CD4-positive, alpha-beta T cell (primary cell): ENCODE results near the gene CLEC2B. TPM values are rescaled to one million over a fixed set of nuclear protein-coding genes. Genes with fewer than 3 reads are reported as not detected.

ENCODE experiments used
- ATAC-seq: fragments of 200-7000 bp; cut with Tn5 transposase; one replicate; pipeline ENCODE4 v1.10.0; 2022; ENCODE audit warnings: mild to moderate bottlenecking; ENCODE audit not compliant: poor library complexity
- CTCF ChIA-PET: fragments of 350-600 bp; sonication (Branson Sonifier 250); formaldehyde crosslinking; loops from one replicate; lab custom pipeline; 2021; ENCODE audit warnings: antibody characterized with exemption, inconsistent platforms; lab: Charles Lee
- POLR2A ChIA-PET: fragments of 350-600 bp; sonication (Branson Sonifier 250); formaldehyde crosslinking; loops from one replicate; lab custom pipeline; 2021; ENCODE audit warnings: antibody characterized with exemption, inconsistent platforms; lab: Charles Lee
- DNase-seq, 14 experiments: peaks; one replicate each; pipeline ENCODE4 v3.0.0-alpha.2; 2013 to 2020; ENCODE audit warnings: mixed read lengths in 2 of 14
- H3K27ac ChIP-seq, 2 donors: one replicate each; pipeline versions ENCODE4 v1.5.1 to v1.7.0; 2013; ENCODE audit warnings: low read length in 2 of 2, low read depth in 1 of 2, mild to moderate bottlenecking in 1 of 2
- H3K27me3 ChIP-seq, 2 experiments: 1 replicate in 1 of 2; 2 replicates in 1 of 2; pipeline versions ENCODE4 v1.6.1 to v1.7.0; 2013; ENCODE audit warnings: low read length in 2 of 2, control low read depth in 1 of 2, mild to moderate bottlenecking in 1 of 2, moderate library complexity in 1 of 2; ENCODE audit not compliant: insufficient read depth in 2 of 2, control insufficient read depth in 1 of 2
- H3K36me3 ChIP-seq: one replicate; pipeline ENCODE4 v1.6.1; 2013; ENCODE audit warnings: low read length, control low read depth; ENCODE audit not compliant: insufficient read depth
- H3K4me1 ChIP-seq: one replicate; pipeline ENCODE4 v1.6.1; 2013; ENCODE audit warnings: low read length, control low read depth; ENCODE audit not compliant: insufficient read depth
- H3K4me3 ChIP-seq: one replicate; pipeline ENCODE4 v1.5.1; 2013; ENCODE audit warnings: mild to moderate bottlenecking, low read length, moderate library complexity
- H3K9me3 ChIP-seq, 2 experiments: 1 replicate in 1 of 2; 2 replicates in 1 of 2; pipeline versions ENCODE4 v1.6.1 to v1.7.0; 2013; ENCODE audit warnings: low read length in 2 of 2, mild to moderate bottlenecking in 2 of 2, control low read depth in 1 of 2, moderate library complexity in 1 of 2; ENCODE audit not compliant: control insufficient read depth in 1 of 2, insufficient read depth in 1 of 2
- H3K27ac Mint-ChIP-seq: one replicate; pipeline ENCODE4 v1.8.0; 2020; ENCODE audit warnings: mixed read lengths
- H3K27me3 Mint-ChIP-seq: one replicate; pipeline ENCODE4 v1.8.0; 2021; ENCODE audit warnings: mixed read lengths
- H3K36me3 Mint-ChIP-seq: one replicate; pipeline ENCODE4 v1.8.0; 2021; ENCODE audit warnings: low read depth, mixed read lengths
- H3K4me1 Mint-ChIP-seq: one replicate; pipeline ENCODE4 v1.8.0; 2021; ENCODE audit warnings: low read depth, mixed read lengths
- H3K4me3 Mint-ChIP-seq: one replicate; pipeline ENCODE4 v1.8.0; 2020; ENCODE audit warnings: mild to moderate bottlenecking, mixed read lengths
- H3K9me3 Mint-ChIP-seq: one replicate; pipeline ENCODE4 v1.8.0; 2020; ENCODE audit warnings: mixed read lengths
- CTCF ChIP-seq: fragments of 200-600 bp; IDR thresholded peaks from one replicate; pipeline ENCODE4 v1.8.0; 2022; ENCODE audit warnings: antibody characterized with exemption, mild to moderate bottlenecking
- intact Hi-C, 2 experiments: fragments of 100-400 bp; cut with DNase I in 1 of 2; cut with micrococcal nuclease in 1 of 2; formaldehyde crosslinking; loops; one replicate each; pipeline versions ENCODE4 v1.15.1 to v1.9.0; 2023 to 2025; cut with DNase I, micrococcal nuclease
- total RNA-seq, 174 experiments: library from RNA in 2 of 174; stranded (reverse) in 2 of 174; gene quantifications; one replicate each; pipeline ENCODE4 v1.2.3 and lab custom pipeline; 2021 to 2026

The CLEC2B gene
- total RNA-seq, 2 experiments from 2014 or later = 152 to 155 TPM

GRCh38 chr12:9856894-9857293 is 12.3 kb downstream of the CLEC2B start:
- no peak for TF ChIP-seq CTCF
- ATAC-seq = no peak
- Histone ChIP-seq H3K27ac (no peak overlapping the region), H3K9me3 (no peaks in the 10 kb centered on the region), H3K4me1 (no peaks in the 10 kb centered on the region), H3K27me3 (no peaks in the 10 kb centered on the region), H3K36me3 (peaks cover 66% of the 10 kb centered on the region), H3K4me3 (no peak overlapping the region)
- CTCF ChIA-PET = no interaction called here
- no peak overlapping the region for H3K4me3 Mint-ChIP-seq
- no peaks in the 10 kb centered on the region for H3K27me3 Mint-ChIP-seq
- intact Hi-C loops = no loop called here
- POLR2A ChIA-PET = interaction anchor here (1.9 kb wide), 1 partner anchor 8 kb away, joined by 7 read pairs; no protein-coding TSS in a partner anchor
- peaks cover 86% of the 10 kb centered on the region for H3K36me3 Mint-ChIP-seq
- no peaks in the 10 kb centered on the region for H3K9me3 Mint-ChIP-seq
- peaks cover 72% of the 10 kb centered on the region for H3K4me1 Mint-ChIP-seq
- no peak for DNase-seq
- no peak overlapping the region for H3K27ac Mint-ChIP-seq

GRCh38 chr12:9856151-9856550 is 13.0 kb downstream of the CLEC2B start:
- intact Hi-C loops = no loop called here
- no peaks in the 10 kb centered on the region for H3K27me3 ChIP-seq
- H3K36me3 Mint-ChIP-seq = peaks cover 89% of the 10 kb centered on the region
- H3K9me3 ChIP-seq = no peaks in the 10 kb centered on the region
- peak overlapping the region; percentile 6 for H3K27ac Mint-ChIP-seq
- TF ChIP-seq CTCF = no peak
- no peaks in the 10 kb centered on the region for H3K9me3 Mint-ChIP-seq
- H3K4me3 ChIP-seq = no peak overlapping the region
- H3K4me1 Mint-ChIP-seq = peaks cover 72% of the 10 kb centered on the region
- ATAC-seq (no peak), DNase-seq (no peak)
- no peaks in the 10 kb centered on the region for H3K27me3 Mint-ChIP-seq
- CTCF ChIA-PET = no interaction called here
- H3K4me3 Mint-ChIP-seq = no peak overlapping the region
- no peaks in the 10 kb centered on the region for H3K4me1 ChIP-seq
- no peak overlapping the region for H3K27ac ChIP-seq
- POLR2A ChIA-PET = interaction anchor here (1.9 kb wide), 1 partner anchor 9 kb away, joined by 7 read pairs; no protein-coding TSS in a partner anchor
- H3K36me3 ChIP-seq = peaks cover 70% of the 10 kb centered on the region

- peaks cover 53% of the 10 kb centered on the region for H3K36me3 ChIP-seq
- Mint-ChIP-seq H3K4me3 (no peak overlapping the region), H3K9me3 (peaks cover 3% of the 10 kb centered on the region), H3K27me3 (no peaks in the 10 kb centered on the region), H3K4me1 (peaks cover 38% of the 10 kb centered on the region), H3K36me3 (peaks cover 83% of the 10 kb centered on the region), H3K27ac (no peak overlapping the region)
- no peak for DNase-seq
- ChIA-PET POLR2A (interaction anchor here (4.4 kb wide), 1 partner anchor 16 kb away, joined by 26 read pairs; the partner anchor contains the start of gene CLEC2B), CTCF (interaction anchor here (1.5 kb wide), 1 partner anchor 38 kb away, joined by 3 read pairs; no protein-coding TSS in a partner anchor)
- TF ChIP-seq CTCF = no peak
- H3K27me3 ChIP-seq = no peaks in the 10 kb centered on the region
- no peak for ATAC-seq
- no peak overlapping the region for H3K4me3 ChIP-seq
- H3K4me1 ChIP-seq = no peaks in the 10 kb centered on the region
- no peak overlapping the region for H3K27ac ChIP-seq
- peaks cover 10 to 13% of the 10 kb centered on the region in 2 experiments for H3K9me3 ChIP-seq
- intact Hi-C loops = no loop called here
Observed at GRCh38 chr12:9851927-9852326, 17.2 kb downstream of the CLEC2B start.
